Anterior cingulate cortex (tissue), 58 donors: Measurements from ENCODE around the gene NCR2.

Source experiments
- DNase-seq, 58 donors: peaks; one replicate each; lab custom pipeline; 2025; lab: John Stamatoyannopoulos, UW

Gene NCR2

GRCh38 chr6:41356825-41357224 is 21.4 kb downstream of the NCR2 start:
- no peak for DNase-seq

GRCh38 chr6:41358503-41358902 is 23.1 kb downstream of the NCR2 start:
- no peak for DNase-seq

GRCh38 chr6:41359617-41360313 is 24.4 kb downstream of the NCR2 start:
- DNase-seq, result no peak

- DNase-seq, result no peak
Observed at GRCh38 chr6:41360314-41360685, 24.9 kb downstream of the NCR2 start.

DNA sequence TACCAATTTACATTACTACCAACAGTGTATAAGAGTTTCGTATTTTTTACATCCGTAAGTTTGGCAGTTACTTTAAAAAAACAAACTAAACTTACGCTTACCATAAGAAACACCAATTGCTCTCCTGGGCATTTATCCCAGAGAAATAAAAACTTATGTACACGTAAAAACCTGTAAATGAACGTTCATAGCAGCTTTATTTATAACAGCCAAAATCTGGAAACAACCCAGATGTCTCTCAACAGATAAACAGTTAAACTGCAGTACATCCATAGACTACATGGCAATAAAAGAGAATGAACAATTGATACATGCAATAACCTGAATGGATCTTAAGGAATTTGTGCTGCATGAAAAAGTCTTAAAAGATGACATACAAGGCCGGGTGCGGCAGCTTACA is 30.7 kb downstream of the NCR2 start:
- DNase-seq, result no peak

- DNase-seq, result no peak
Observed at GRCh38 chr6:41367061-41367460, 31.7 kb downstream of the NCR2 start.

GRCh38 chr6:41367700-41368099 is 32.3 kb downstream of the NCR2 start:
- peak in 54 of 58 donors; percentile 6 to 81 (median 50) for DNase-seq

- DNase-seq, result no peak
Observed at GRCh38 chr6:41370488-41371111, 35.2 kb downstream of the NCR2 start.

GRCh38 chr6:41371461-41371991 is 36.1 kb downstream of the NCR2 start:
- peak in 3 of 58 donors; percentile 12 to 27 (median 26) for DNase-seq

DNA sequence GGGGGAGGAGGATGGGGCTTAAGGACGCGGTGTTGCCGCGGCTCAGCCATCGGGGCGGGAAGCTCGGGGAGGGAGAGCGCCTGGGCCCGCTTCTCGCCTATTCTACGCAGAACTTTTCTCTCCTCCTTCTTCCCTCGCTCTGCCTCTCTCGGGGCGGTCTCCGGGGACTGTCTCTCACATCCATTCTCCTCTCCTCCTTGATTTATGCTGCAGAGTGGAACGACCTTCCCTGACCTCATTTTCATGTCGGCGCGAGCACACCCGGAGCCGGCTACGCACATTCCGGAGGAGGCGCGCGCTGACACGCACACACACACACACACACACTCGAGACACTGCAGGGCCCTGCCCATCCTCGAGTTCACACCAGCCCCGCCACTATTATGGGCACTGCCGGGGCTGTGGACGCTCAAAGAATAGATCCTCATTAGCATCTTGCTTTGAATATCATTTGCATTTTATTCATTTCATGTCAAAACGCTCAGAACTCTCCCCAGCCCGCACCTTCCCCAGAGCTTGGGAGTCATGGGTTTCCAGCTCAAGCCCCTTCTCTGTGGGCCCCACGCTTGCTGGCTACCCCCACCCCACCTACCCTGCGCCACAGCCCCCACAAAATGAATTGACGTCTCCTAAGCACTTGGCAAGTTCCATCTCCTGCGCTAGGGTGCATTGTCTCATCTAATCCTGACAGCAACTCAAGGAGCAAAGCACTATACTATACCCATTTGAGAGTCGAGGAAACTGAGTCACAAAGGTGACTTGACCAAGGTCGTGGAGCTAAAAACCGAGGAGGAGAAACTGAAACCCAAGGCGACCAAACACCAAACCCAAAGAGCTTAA is 36.8 kb downstream of the NCR2 start:
- peak in 3 of 58 donors; percentile 9 to 20 (median 17) for DNase-seq

DNA sequence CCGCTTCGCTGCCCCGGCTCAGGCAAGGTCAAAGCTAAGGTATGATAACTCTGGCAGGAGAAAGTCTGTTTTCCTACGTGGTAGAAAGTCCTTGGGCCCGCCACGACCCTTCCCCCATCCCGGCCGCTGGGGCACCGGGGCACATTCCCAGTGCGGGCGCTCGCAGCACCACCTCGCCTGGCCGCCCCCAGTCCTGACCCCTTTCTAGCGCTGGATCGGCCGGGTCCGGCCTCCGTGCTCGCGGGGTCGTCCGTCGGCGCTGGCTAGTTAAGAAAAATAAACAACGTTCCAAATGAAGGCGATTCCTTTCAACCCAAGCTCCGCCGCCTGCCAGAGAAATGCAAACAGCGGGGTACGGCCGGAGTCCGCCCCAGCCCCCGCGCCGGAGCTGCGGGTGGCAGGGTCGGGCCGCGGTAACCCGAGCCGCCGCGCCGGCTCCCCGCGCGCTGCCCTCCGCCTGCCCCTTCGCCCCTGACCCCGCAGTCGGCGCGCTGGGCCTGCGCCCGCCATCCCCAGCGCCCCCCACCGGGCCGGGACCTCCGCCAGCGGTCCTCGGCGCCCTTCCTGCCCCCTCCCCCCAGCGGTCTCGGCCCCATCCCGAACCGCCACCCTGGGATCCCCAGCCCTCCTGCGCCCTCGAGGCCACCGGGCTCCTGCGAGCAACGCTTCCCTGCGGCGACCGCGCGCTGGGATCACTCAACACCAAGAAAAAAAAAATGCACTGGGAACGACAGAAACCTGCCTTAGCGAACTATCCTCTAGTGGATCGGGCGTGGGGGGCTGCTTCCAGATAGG is 37.6 kb downstream of the NCR2 start:
- no peak for DNase-seq

GRCh38 chr6:41373627-41373918 is 38.2 kb downstream of the NCR2 start:
- DNase-seq, result peak in 1 of 58 donors; percentile 5

GRCh38 chr6:41373919-41374617 is 38.7 kb downstream of the NCR2 start:
- peak in 1 of 58 donors; percentile 5 for DNase-seq

DNA sequence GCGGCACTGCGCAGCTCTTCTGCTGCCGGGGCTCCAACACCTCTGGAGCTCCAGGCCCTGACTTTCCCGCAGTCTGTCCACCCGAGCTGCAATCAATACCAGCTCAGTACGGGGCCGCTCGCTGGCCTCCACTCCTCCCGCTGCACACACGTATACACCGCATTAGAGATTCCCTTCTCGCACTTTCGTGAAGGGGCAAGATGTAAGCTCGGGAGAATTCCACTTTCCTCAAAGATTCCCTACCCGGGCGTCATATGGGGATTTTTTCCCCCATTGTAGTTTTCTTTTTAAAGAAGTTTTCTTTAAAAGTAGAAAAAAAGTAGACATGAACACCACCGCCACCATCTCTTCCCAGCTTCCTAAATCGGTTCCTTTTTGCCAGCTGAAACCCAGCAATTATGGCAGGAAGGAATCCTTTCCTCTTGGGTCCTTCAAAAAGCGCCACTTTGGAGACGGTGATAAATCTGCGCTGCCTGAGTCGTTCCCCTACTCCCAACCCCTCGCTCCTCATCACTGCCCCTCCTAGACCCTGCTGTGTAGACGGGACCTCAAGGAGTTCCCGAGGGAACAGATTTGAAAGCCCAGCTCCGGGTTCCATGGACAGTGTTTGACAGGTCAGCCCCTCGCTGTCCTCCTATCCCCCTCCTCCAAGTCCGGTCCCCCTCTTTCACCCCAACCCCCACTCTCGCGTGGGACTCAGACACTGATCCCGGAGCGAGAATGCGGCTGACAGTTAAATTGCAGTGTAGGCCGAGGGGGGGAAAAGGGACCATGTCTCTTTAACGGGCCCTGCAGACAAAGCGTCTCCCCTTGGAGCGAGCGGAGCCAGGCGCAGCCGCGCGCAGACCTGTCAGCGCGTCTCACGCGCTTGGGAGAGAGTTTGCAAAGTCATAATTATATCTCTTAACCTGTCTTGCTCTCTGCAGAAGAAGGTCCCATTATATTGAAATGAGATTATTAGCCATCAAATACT is 39.5 kb downstream of the NCR2 start:
- peak in 1 of 58 donors; percentile 10 for DNase-seq

GRCh38 chr6:41375598-41376151 is 40.3 kb downstream of the NCR2 start:
- DNase-seq, result no peak

- DNase-seq, result no peak
Observed at GRCh38 chr6:41376176-41376575, 40.8 kb downstream of the NCR2 start.

- no peak for DNase-seq
Observed at GRCh38 chr6:41377071-41377470, 41.7 kb downstream of the NCR2 start.

GRCh38 chr6:41379306-41379705 is 43.9 kb downstream of the NCR2 start:
- DNase-seq, result no peak
